Measurements from ENCODE around the gene GRAMD2B.

Gene GRAMD2B

DNA sequence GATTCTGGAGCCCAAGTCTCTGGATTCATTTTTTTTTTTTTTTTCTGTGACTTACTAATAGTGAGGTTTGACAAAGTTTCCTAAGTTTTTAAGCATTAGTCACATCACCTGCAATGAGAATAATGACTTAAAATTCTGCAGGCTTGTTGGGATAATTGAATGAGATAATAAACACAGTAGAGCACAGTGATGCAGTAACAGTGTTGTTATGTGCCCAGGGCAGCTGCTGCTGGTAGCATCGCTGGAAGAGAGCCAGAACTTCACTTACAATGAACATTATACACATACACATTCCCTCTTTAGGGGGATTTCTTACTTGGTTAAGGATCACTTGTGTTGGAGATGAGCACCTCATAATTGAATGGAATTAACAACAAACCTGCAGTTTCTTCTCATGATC is 92.9 kb downstream of the GRAMD2B start:
- TF ChIP-seq, protein P1, sequence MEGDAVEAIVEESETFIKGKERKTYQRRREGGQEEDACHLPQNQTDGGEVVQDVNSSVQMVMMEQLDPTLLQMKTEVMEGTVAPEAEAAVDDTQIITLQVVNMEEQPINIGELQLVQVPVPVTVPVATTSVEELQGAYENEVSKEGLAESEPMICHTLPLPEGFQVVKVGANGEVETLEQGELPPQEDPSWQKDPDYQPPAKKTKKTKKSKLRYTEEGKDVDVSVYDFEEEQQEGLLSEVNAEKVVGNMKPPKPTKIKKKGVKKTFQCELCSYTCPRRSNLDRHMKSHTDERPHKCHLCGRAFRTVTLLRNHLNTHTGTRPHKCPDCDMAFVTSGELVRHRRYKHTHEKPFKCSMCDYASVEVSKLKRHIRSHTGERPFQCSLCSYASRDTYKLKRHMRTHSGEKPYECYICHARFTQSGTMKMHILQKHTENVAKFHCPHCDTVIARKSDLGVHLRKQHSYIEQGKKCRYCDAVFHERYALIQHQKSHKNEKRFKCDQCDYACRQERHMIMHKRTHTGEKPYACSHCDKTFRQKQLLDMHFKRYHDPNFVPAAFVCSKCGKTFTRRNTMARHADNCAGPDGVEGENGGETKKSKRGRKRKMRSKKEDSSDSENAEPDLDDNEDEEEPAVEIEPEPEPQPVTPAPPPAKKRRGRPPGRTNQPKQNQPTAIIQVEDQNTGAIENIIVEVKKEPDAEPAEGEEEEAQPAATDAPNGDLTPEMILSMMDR (IDR thresholded peaks at IDR 0.05): no peak

DNA sequence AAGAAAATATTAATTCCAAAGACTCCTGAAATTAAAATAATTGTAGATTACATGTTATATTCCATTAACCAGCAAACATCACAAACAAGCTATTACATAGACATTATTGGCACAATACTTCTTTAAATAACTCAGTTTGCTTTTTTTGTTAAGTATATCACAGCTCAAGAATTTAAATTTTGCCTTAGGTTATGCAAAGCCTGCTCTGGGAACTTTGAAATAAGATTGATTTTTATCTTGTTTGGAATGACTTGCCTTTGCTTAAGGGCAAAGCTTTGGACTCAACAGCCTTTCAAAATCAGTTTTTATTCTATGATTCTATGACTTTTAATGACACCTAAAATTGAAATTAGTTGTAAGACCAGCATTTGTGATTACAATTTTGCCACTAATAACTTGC is 93.6 kb downstream of the GRAMD2B start:
- TF ChIP-seq, protein P1 (IDR thresholded peaks at IDR 0.05): no peak

DNA sequence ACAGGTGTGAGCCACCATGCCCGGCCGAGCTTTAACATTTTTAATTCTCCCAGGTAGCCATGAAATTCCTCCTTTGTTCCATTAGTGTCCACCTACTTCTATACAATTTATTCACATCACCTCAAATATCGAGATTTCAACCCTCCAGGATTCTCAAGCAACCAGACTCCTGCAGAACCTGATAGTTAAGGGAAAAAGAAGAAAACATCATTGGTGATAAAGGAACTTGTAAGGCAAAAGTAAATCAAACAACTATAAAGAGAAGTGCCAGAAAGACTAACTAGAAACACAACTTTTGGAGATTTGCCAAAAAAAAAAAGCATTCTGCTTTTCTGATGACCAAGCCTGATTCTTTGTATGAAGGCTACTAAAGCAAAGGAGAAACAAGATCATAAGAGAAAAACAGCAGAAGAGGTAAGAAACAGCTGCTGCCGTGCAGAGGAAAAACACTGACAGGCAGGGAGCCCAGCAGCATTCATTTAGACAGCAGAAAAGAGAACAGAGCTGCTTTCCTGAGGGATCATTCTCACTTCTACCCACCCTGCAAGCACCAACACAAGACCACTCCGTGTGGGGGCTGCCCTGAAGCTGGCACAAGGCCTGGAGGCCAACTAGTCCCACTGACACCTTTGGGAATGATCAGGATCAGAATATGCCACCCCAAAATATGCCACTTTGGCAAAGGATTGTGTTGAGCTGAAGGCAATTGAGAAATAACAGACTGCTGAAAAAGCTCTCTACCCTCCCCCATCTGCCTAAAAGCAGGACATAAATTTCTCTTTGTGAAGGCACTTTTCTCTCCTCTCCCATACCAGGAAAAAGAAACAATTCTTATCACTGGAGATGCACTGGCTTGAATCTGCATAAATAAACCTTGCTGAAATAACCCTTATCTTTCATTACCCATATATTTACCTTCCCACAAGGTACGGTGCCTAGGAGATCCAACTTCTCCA is 96.7 kb downstream of the GRAMD2B start:
- TF ChIP-seq, protein P1 (IDR thresholded peaks at IDR 0.05): no peak

DNA sequence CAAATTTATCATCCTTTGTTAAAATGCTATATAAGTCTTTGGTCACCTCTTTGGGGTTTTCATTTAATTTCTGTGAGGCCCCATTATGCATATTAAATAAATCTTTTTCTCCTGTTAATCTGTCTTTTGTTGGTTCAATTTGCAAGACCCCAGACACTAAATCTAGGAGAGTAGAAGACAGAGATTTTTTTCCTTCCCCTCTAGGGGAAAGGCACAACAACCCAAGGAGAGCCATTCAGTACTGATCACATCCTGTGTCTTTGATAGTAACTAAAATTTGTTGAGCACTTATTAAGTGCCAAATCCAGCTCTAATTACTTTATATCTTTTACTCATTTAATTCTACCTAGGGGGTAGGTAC is 97.4 kb downstream of the GRAMD2B start:
- TF ChIP-seq, protein P1 (IDR thresholded peaks at IDR 0.05): no peak

DNA sequence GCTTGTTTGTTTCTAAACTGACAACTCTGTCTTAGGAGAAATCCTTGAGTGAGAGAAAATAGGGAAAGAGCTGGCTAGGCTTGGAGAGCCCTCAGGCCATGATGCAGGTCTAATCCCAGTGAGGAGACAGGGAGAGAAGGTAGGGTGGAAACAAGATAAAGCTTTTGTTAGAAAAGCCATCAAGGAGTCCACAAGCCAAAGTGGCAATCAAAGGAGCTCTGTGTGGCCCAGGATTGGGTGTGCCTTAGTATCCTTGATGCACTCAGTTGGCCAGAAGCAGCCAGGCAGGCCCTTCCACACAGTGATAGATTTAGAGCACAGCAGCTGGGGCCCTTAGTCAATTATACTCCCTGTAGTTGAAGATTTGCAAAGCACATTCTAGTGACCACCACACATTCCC is 97.9 kb downstream of the GRAMD2B start:
- TF ChIP-seq, protein P1 (IDR thresholded peaks at IDR 0.05): no peak

- TF ChIP-seq, protein P1 (IDR thresholded peaks at IDR 0.05): no peak
These were observed 100.8 kb downstream of the GRAMD2B start for GRCh38 chr5:126523818-126524510.

GRCh38 chr5:126525630-126526245 is 102.5 kb downstream of the GRAMD2B start:
- TF ChIP-seq, protein P1 (IDR thresholded peaks at IDR 0.05): no peak

All from LNCAP (cell line).